Lower leg skin (tissue), 4 donors: ENCODE measurements around the gene DUSP10. TPM values are rescaled to one million over a fixed set of nuclear protein-coding genes. Genes with fewer than 3 reads are reported as not detected.

ENCODE experiments used
- DNase-seq, 2 donors: peaks; one replicate each; pipeline ENCODE4 v3.0.0-alpha.2; 2019; ENCODE audit warnings: low spot score in 2 of 2
- H3K4me3 ChIP-seq: fragments of 200-600 bp; sonication (generic); 2 replicates; pipeline ENCODE4 v1.5.1; 2017; ENCODE audit warnings: mild to moderate bottlenecking, low read depth; ENCODE audit not compliant: poor library complexity, severe bottlenecking
- CTCF ChIP-seq, 3 donors: fragments of 450-650 bp; IDR thresholded peaks; one replicate each; pipeline ENCODE4 v1.5.1; 2016; ENCODE audit warnings: antibody characterized with exemption in 3 of 3, mild to moderate bottlenecking in 3 of 3, moderate library complexity in 2 of 3
- POLR2A ChIP-seq, 2 donors: fragments of 450-650 bp; IDR thresholded peaks; one replicate each; pipeline ENCODE4 v1.6.1; 2016 to 2017; ENCODE audit warnings: antibody characterized with exemption in 2 of 2, mild to moderate bottlenecking in 1 of 2, moderate library complexity in 1 of 2
- WGBS, 2 donors: methylation state at CpG; one replicate each; pipeline ENCODE4 v1.1.5; 2018; 5-methylcytosine and 5-hydroxymethylcytosine counted together
- intact Hi-C: fragments of 100-400 bp; cut with DNase I; formaldehyde crosslinking; loops from one replicate; pipeline ENCODE4 v1.15.0; 2023; ENCODE audit warnings: low total_unique reads
- total RNA-seq, 4 donors: library from RNA; depleted of rRNA; stranded (reverse); fragments of >200 nt; gene quantifications; one replicate each; pipeline ENCODE4 v1.1.0, GENCODE V29; 2016

DUSP10 gene
- total RNA-seq, 4 donors from 2014 or later = 11.8 to 20.9 (median 14.6) TPM

- WGBS, 2 donors = 94 to 96% methylated on average over 1 of the region's 1 CpG
- intact Hi-C loops = no loop called here
- no peak for TF ChIP-seq POLR2A (IDR thresholded peaks at IDR 0.05)
- no peak for TF ChIP-seq CTCF (IDR thresholded peaks at IDR 0.05)
- DNase-seq = no peak
- no peak overlapping the region for H3K4me3 ChIP-seq
Observed at GRCh38 chr1:221728037-221728505, 13.8 kb downstream of the DUSP10 start.

GRCh38 chr1:221727146-221728036 is 14.5 kb downstream of the DUSP10 start:
- DNase-seq = no peak
- WGBS, 2 donors = 92 to 95% methylated on average over 3 of the region's 3 CpGs
- TF ChIP-seq POLR2A (IDR thresholded peaks at IDR 0.05) (no peak), CTCF (IDR thresholded peaks at IDR 0.05) (no peak)
- intact Hi-C loops = no loop called here
- no peak overlapping the region for H3K4me3 ChIP-seq

- 50 to 51% methylated on average over 3 of the region's 3 CpGs for WGBS, 2 donors
- H3K4me3 ChIP-seq = no peak overlapping the region
- no peak for DNase-seq
- TF ChIP-seq CTCF (IDR thresholded peaks at IDR 0.05) (no peak), POLR2A (IDR thresholded peaks at IDR 0.05) (no peak)
- intact Hi-C loops = no loop called here
Observed at GRCh38 chr1:221725735-221726672, 15.9 kb downstream of the DUSP10 start.

GRCh38 chr1:221724931-221725605 is 16.8 kb downstream of the DUSP10 start:
- DNase-seq = peak in 1 of 2 donors; percentile 55
- TF ChIP-seq POLR2A (IDR thresholded peaks at IDR 0.05) (no peak), CTCF (IDR thresholded peaks at IDR 0.05) (no peak)
- WGBS, 2 donors = 72% methylated on average over 4 of the region's 4 CpGs
- H3K4me3 ChIP-seq = no peak overlapping the region
- intact Hi-C loops = no loop called here

GRCh38 chr1:221723848-221724236 is 18.0 kb downstream of the DUSP10 start:
- intact Hi-C loops = no loop called here
- no peak overlapping the region for H3K4me3 ChIP-seq
- 71 to 74% methylated on average over 3 of the region's 3 CpGs for WGBS, 2 donors
- TF ChIP-seq POLR2A (IDR thresholded peaks at IDR 0.05) = no peak
- no peak for TF ChIP-seq CTCF (IDR thresholded peaks at IDR 0.05)
- DNase-seq = no peak
